ENCODE measurements around the gene SP140L.
A peak's percentile ranks its signal among the peaks of the same experiment; 100 is the strongest.
"Not testable (repeated sequence)": the region's sequence is repeated elsewhere in the genome, so short reads cannot be mapped to it uniquely, and the experiment has no call there.

The SP140L gene

DNA sequence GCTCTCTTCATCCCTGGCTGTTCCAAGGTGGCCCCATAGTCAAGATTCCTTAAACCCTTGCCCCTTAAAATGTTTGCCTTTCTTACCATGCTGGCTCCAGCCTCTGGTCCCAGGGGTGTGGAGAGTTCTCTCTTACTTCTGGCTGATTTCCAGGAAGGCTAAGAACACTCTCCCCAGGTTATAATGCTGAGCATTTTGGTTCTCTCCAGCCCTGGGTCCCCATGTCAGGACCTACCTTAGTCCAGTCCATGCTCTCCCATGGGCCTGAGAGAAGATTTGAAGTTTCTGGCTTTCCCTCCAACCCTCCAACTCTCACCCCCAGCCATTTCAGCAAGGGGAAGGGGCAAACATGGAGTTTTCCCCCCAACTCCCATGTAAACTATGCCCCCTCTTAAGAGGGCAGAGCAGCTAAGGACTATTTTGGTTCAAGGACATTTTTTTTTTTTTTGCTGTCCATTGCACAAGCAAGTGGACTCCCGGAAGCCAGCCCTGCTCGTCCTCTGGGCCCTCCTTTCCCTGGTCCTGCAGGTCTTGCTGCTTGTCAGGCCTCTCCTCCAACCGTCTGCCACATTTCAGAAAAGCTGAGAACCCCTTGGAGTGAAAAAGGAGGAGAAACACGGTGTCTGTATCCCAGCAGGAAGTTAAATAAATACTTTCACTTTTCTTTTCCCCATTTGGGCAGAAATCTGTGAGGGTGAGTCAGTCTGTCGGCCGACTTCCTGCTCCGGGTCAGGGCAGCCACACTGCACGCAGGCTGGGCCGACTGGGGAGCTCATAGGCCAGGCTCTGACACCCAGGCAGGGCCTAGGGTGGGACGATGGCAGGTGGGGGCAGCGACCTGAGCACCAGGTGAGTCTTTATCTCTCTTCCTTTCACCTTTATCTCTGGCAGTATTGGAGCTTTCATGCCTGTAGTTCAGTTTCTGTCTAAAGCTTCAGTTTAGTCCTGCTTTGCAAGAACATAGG is at the start of gene SP140L:
SP140L (plus strand) TSS at position 741 of the 965 bp plus-strand sequence; CDS start at position 818, 77 bp downstream.
- DNase-seq (ENCODE audit: low read depth in 2 of 2), result peak; percentile 59 to 61

DNA sequence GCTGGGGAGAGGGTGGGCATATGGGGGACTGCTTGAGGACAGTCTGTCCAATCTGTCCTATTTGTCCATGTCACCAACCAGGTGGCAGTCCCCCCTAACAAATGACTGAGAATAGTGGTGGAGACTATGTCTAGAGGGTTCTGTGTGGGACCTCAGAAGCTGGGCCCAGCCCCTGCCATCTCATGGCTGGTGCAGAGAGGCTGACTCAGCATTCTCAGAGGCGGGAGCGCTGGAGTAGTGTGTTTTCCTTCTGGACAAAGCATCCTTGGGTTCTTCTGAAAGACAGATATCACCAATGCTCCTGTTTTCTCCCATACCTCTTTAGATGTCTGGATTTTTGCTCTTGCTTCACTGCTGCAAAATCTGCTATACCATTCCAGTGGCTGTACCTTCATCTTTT is 44.1 kb upstream of the SP140L start:
- DNase-seq (ENCODE audit: low read depth in 2 of 2), result no peak

GRCh38 chr2:230286048-230286447 is 40.9 kb upstream of the SP140L start:
- no peak for DNase-seq (ENCODE audit: low read depth in 2 of 2)

- not testable (repeated sequence) for DNase-seq (ENCODE audit: low read depth in 2 of 2)
These were observed 37.7 kb upstream of the SP140L start for GRCh38 chr2:230289311-230289710.

DNA sequence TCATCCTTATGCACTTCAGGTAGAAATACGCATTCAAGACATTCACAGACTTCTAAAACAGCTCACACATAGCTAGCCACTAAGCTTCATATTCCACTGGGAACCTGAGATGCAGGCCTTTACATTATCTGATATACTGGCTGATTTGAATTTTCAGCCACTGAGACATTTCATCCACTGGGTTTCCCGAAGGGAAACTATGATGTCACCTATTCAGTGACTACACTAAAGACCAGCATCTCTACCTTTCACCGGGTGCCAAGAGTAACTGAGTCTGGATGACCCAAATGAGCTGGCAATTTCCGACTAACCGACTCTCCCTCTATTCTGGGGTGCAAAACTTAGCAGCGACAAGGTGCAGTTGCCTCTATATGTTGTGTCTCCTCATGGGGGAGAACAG is 31.8 kb upstream of the SP140L start:
- DNase-seq (ENCODE audit: low read depth in 2 of 2), result no peak

- no peak for DNase-seq (ENCODE audit: low read depth in 2 of 2)
These were observed 30.1 kb upstream of the SP140L start for GRCh38 chr2:230296917-230297316.

DNA sequence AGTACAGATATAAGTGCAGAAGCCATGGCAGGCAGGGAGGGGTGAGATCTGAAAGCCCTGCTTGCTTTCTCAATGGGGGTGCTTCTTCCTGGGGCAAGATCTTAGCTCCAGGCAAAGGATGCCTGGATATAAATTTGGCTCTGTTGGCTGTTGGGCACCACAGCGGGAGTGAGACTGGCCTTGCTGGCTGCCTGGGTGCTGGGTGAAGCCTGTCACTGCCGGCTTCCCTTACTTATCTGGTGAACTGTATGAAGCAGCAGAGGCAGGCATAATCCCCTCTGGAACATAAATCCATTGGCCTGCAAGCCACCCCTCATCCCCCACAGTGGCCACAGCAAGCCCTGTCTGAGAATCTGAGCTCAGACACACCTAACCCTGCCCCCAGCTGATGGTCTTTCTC is 27.4 kb upstream of the SP140L start:
- DNase-seq (ENCODE audit: low read depth in 2 of 2), result no peak

GRCh38 chr2:230305416-230306275 is 21.3 kb upstream of the SP140L start:
- DNase-seq (ENCODE audit: low read depth in 2 of 2), result no peak

- DNase-seq (ENCODE audit: low read depth in 2 of 2), result no peak
These were observed 20.5 kb upstream of the SP140L start for GRCh38 chr2:230306474-230306873.

- no peak for DNase-seq (ENCODE audit: low read depth in 2 of 2)
These were observed 19.5 kb upstream of the SP140L start for GRCh38 chr2:230307485-230307884.

GRCh38 chr2:230308402-230309000 is 18.5 kb upstream of the SP140L start:
- no peak for DNase-seq (ENCODE audit: low read depth in 2 of 2)

DNA sequence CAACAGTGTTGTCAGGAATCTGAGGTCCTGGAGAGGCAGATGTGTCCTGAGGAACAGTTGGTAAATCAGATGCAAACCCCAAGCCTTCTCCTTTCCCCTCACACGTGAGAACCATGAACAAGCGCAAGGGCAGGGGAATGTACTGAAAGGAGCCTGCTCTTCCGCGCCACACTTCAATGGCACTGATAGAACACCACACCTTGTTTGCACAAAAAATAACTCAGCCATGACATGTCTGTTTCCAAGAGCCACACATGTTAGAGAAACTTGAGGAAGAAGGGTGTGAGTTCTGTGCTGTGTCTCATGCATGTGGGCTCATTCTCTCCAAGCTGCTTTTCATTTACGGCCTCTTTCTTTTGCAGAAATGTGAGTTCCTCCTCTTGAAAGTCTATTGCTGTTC is 16.2 kb upstream of the SP140L start:
- DNase-seq (ENCODE audit: low read depth in 2 of 2), result not testable (repeated sequence)

DNA sequence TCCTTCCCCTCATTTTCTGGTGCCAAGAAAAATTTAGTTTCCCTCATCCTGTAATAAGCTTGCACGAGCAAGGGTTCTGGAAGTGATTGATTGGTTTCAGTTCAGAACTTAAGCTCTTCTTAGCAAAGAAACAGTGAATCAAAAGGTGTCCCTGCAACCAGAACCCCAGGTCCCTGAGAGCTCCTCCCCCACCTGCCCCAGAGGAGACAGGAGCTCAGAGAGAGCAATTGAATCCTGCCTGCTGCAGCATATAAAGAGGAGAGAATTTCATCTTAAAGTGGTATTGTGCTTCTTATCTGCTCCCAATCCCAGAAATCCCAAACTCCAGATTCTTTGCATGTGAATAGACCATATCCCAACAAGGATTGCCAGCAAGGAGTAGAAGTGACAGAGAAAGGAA is 15.4 kb upstream of the SP140L start:
- not testable (repeated sequence) for DNase-seq (ENCODE audit: low read depth in 2 of 2)

DNA sequence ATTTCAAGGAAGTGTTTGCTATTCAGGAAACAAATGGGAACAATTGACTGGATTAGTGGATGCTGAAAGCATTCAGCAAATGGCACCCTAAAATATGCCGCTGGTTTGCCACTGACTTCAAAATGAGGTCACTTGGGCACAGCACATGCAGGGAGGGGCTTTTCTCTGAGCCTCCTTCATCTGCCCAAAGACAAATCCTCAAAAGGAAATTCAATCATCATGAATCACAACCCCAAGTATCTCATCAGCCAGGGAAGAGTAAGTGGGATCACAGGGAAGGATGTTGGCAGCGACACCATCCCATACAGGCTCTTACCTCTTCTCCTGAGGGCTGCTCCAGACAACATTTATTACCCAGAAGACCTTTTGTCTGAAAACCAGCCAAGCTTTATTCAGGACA is 14.4 kb upstream of the SP140L start:
- DNase-seq (ENCODE audit: low read depth in 2 of 2), result no peak

- no peak for DNase-seq (ENCODE audit: low read depth in 2 of 2)
These were observed 9.6 kb upstream of the SP140L start for GRCh38 chr2:230317366-230317765.

- no peak for DNase-seq (ENCODE audit: low read depth in 2 of 2)
These were observed 8.5 kb upstream of the SP140L start for GRCh38 chr2:230318190-230319121.

GRCh38 chr2:230319211-230319862 is 7.7 kb upstream of the SP140L start:
- DNase-seq (ENCODE audit: low read depth in 2 of 2), result peak; percentile 25 to 39

DNA sequence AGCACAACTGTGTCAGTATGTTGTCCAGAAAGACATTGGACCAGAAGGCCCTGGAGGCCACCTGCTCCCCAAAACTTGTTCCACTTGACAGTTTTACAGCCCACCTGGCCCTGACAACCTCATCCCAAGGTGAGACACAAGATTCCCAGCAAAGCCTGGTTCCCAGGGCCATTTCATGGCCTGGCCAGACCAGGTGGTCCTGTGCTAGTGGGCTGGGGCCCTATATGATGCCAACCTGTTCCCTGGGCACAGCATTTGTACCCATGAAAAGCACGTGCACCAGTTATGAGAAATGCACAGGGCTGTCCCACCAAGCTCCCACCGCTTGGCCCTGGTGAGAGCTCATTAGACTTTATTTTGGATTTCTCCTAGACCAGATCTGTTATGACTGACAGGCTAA is 6.0 kb upstream of the SP140L start:
- no peak for DNase-seq (ENCODE audit: low read depth in 2 of 2)

DNA sequence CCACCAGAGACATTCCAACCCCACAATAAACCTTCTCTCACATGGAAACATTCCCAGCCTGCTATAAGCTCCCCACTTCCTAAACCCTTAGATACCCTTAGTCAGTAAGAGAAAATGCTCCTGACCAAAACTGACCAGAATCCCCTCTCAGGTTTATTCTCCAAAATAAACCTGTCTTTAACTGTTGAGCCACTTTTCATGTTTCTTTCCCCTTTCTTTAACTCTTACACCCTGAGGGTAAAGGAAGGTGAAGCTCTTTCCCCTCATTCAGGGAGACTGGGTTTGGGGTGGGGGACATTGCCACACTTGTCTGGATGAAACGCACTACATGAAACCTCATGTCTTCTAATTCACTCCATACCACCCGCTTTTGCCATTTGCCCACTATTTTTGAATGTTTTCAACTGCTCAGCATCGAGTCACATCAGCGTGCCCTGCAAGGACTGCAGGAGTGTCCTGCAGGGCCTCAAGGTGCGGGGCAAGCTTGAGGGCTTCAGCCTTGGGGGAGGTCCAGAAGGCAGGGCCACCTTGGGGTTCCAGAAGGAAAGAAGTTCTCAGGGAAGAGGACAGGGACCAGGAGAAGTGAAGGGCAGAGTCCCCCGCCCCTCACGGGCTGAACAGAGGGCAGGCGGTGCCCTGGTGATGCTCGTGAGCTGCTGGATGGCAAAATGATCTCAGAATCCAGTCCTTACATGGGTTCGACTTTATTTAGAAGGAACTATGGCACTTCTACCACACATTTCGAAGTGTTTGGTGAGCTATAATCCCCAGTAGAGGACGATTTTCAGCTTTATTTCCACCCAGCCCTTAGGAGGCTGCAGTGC is 4.2 kb upstream of the SP140L start:
- DNase-seq (ENCODE audit: low read depth in 2 of 2), result no peak

All from stimulated activated CD8-positive, alpha-beta memory T cell treated with anti-CD3 and anti-CD28 coated beads, Interleukin-7, amount 100 ng/mL, for 1 hour (primary cell).